Hepatocyte (in vitro differentiated cells): Measurements from ENCODE around the gene OPRL1.

Experiments used
- EZH2phosphoT487 ChIP-seq: fragments of 200-600 bp; sonication (generic); IDR thresholded peaks from one replicate; pipeline ENCODE4 v1.6.1; 2018; ENCODE audit warnings: antibody characterized with exemption, mild to moderate bottlenecking, low read depth, moderate library complexity; ENCODE audit not compliant: unreplicated experiment, severe bottlenecking
- TF ChIP-seq, protein P1 (sequence below): fragments of 200-600 bp; sonication (generic); IDR thresholded peaks from 2 replicates; pipeline ENCODE4 v1.5.1; 2016; ENCODE audit warnings: antibody characterized with exemption, mild to moderate bottlenecking; ENCODE audit not compliant: poor library complexity

- TF ChIP-seq EZH2phosphoT487, result no peak
- TF ChIP-seq, protein P1, sequence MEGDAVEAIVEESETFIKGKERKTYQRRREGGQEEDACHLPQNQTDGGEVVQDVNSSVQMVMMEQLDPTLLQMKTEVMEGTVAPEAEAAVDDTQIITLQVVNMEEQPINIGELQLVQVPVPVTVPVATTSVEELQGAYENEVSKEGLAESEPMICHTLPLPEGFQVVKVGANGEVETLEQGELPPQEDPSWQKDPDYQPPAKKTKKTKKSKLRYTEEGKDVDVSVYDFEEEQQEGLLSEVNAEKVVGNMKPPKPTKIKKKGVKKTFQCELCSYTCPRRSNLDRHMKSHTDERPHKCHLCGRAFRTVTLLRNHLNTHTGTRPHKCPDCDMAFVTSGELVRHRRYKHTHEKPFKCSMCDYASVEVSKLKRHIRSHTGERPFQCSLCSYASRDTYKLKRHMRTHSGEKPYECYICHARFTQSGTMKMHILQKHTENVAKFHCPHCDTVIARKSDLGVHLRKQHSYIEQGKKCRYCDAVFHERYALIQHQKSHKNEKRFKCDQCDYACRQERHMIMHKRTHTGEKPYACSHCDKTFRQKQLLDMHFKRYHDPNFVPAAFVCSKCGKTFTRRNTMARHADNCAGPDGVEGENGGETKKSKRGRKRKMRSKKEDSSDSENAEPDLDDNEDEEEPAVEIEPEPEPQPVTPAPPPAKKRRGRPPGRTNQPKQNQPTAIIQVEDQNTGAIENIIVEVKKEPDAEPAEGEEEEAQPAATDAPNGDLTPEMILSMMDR, result no peak
Observed at GRCh38 chr20:64035066-64035932, 44.6 kb upstream of the OPRL1 start.
